HG02870 (cell line): Measurements from ENCODE around the gene HDAC4.

Source experiments
- ATAC-seq: cut with Tn5 transposase; IDR thresholded peaks from one replicate; pipeline ENCODE4 v1.9.1; 2021; ENCODE audit warnings: mild to moderate bottlenecking, moderate library complexity; ENCODE audit not compliant: unreplicated experiment

Gene HDAC4

DNA sequence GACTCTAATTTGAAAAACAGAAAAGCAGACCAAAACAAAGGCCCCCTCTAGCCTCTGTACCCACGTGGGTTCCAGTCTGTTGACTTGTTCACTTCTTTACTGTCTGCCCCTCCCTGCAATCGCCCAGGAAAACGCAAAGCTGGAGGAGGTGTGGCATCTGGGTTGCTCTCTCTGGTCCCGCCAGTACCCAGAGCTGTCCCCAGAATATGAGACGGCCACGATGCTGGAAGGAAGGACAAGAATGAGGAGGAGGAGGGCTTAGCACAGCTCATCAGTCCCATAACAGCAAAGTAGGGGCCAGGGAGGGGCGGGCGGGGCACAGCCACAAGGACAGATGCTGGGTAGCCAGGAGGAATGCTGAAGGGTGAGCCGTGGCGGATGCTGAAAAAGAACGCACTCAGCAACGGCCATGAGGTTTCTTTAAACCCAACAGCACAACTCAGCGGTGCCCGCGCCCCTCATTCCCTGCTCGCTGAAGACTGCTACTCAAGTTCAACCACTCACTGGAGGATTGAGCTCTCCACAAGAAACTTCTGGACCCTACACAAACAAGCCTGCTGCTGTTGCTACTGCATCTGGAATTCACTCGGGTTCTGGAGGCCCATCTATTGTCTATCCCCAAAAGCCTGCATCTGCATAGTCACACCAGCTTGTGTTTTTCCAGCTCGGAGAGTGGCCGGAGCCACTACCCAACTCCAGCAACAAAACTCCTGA lies 187.7 kb downstream of the HDAC4 start:
- ATAC-seq = no peak

- no peak for ATAC-seq
These were observed 188.5 kb downstream of the HDAC4 start for GRCh38 chr2:239212121-239212928.

- no peak for ATAC-seq
These were observed 189.3 kb downstream of the HDAC4 start for GRCh38 chr2:239211396-239212094.

GRCh38 chr2:239209783-239210182 lies 191.0 kb downstream of the HDAC4 start:
- ATAC-seq = no peak

- no peak for ATAC-seq
These were observed 192.2 kb downstream of the HDAC4 start for GRCh38 chr2:239208465-239209180.

DNA sequence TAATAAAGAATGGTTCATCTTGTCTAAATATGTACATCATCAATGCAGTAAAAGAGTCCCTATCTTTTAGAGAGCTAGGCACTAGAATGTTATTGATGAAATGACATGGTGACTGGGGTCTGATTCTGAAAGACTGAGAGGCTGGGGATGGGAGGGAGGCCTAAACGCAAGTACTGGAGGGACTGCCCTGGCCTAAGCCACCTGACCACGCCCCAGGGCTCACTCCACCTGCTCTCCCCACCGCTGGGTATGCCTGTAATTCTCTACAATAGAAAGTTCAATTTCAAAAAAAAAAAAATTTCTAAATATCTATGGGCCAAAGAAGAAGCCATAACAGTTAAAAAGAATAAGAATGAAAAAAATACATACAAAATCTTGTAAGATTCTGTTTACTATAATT lies 194.0 kb downstream of the HDAC4 start:
- ATAC-seq = no peak

DNA sequence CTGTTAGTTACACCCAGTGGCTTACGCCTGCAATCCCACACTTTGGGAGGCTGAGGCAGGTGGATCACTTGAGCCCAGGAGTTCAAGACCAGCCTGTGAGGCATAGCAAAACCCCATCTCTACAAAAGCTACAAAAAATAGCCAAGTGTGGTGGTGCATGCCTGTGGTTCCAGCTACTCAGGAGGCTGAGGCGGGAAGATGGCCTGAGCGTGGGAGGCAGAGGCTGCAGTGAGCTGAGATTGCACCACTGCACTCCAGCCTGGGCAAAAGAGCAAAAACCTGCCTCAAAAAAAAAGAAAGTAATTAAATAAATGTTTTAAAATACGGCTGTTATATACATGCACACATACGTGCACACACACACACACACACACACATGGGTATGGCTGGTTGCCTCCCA lies 194.8 kb downstream of the HDAC4 start:
- no peak for ATAC-seq

- ATAC-seq = no peak
These were observed 195.8 kb downstream of the HDAC4 start for GRCh38 chr2:239204876-239205468.

- ATAC-seq = no peak
These were observed 196.5 kb downstream of the HDAC4 start for GRCh38 chr2:239204136-239204875.

DNA sequence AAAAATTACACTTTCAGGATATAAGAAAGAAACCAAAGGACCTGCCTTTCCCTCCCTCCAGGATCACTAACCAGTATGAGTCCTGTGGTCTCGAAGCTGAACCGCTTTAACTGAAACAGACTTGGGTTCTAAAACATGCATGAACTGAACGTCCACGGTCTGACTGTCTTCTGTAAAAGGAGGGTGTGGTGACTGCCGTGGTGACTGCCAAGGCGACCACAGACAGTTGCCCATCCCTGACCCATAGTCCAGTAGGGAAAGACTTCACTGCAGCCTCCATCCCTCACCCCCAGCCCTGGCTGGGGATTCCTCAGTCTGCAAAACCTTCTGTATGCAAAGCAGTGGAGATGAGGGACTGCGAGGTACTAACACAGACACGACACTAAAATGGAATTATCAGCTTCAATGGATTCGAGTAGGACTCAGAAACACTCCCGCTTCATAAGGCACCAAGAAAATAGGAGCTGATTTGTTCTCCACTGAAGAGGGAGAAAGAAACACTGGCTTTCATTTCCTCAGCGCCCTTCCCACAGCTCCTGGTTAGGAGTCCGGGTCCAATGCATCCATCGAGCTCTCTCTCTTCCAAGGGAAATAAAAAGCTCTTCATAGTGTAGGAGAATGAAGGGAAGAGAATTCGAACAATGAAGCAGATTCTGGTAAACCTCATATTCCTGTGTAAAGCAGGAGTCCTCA lies 197.2 kb downstream of the HDAC4 start:
- ATAC-seq = no peak

GRCh38 chr2:239202836-239203235 lies 198.0 kb downstream of the HDAC4 start:
- no peak for ATAC-seq

DNA sequence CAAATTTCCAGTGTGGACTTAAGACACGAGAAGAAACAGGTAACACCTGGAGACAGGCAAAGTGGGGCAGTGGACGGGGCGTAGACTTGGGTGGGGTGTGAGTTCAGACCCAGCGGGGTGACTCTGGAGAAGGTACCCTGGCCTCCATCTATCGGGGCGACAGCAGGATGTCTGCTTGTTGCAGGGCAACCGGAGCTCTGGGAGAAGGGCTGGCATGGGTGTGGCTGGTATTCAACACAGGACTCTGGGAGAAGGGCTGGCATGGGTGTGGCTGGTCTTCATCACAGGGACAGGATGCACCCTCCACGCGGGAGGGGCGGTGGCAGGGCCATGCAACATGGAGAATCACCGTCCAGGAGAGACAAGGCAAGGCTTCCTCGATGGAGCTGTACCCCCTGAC lies 198.5 kb downstream of the HDAC4 start:
- ATAC-seq = no peak

DNA sequence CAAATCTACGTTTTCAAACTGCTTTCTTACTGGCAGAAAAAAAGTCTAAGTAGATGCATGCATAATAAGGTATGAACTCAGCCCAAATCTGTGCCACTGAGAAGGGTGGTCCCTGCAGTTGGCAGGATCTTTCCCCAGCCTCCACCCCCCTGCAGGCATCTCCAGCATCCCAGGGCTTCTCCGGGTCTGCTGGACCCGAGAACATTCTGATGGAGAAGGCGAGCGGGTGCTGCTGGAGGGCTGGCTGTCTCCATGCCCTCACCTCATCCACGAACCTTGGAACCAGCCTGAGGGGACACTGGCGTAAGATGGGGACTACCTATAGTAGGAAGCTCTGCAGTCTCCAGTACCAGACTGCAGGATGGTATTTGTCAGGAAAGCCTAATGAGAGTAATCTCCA lies 198.9 kb downstream of the HDAC4 start:
- ATAC-seq = no peak

- no peak for ATAC-seq
These were observed 199.3 kb downstream of the HDAC4 start for GRCh38 chr2:239201531-239201876.

- no peak for ATAC-seq
These were observed 199.9 kb downstream of the HDAC4 start for GRCh38 chr2:239200646-239201530.

- ATAC-seq = no peak
These were observed 201.6 kb downstream of the HDAC4 start for GRCh38 chr2:239199041-239199768.

DNA sequence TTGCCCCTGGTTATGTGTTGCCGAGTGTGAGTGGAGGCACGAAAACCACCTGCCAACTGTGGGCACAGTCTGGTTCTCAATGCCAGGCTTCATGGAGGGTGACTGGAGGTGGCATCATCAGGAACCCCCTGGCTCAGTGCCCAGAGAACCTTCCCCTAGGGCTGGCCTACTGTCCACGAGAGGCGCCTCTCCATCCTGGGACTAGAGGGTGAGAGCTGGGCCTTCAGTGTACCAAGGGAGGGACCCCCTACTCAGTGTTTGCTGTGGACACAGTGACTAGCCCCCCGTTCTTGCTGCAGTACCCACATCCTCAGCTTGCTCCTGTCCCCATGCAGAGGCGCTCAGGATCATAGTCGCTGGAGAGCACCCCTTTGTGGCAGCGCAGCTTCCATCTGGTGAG lies 202.6 kb downstream of the HDAC4 start:
- ATAC-seq = no peak

DNA sequence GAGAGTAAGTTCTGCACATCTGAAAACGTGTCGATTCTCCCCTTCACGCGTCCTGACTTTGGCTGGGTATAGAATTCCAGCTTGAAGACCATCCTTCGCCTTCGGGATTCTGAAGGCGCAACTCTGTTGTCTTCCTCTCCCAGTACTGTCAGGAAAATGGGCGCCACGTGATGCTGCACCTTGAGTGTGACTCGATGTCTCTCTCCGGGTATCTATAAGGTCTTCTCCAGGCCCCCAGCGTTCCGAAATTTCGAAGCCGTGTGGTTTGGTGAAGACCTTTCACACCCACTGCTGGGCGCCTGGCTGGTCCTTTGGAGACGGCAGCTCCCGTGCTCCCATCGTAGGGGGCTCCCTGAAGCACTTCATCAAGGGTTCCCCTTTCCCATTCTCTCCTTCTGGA lies 203.7 kb downstream of the HDAC4 start:
- ATAC-seq = no peak
